GM12891 (cell line): ENCODE results near the gene PTPRN2.
"Not testable (repeated sequence)": the region's sequence is repeated elsewhere in the genome, so short reads cannot be mapped to it uniquely, and the experiment has no call there.

Experiments used
- DNase-seq: peaks from one replicate; pipeline ENCODE4 v3.0.0; 2011; ENCODE audit warnings: low spot score; ENCODE audit not compliant: insufficient read length
- FAIRE-seq: peaks from 2 replicates; lab custom pipeline; 2011; peaks lifted over from hg19 to GRCh38; lab: Jason Lieb, UNC
- PAX5 ChIP-seq: IDR thresholded peaks from 2 replicates; pipeline ENCODE4 v1.6.1; 2011; ENCODE audit warnings: low read length, moderate library complexity, mild to moderate bottlenecking; ENCODE audit not compliant: insufficient read depth, severe bottlenecking
- POLR2A ChIP-seq: IDR thresholded peaks from 2 replicates; pipeline ENCODE4 v1.6.1; 2011; ENCODE audit warnings: low read depth, low read length, control low read depth
- POLR2AphosphoS5 ChIP-seq: IDR thresholded peaks from 2 replicates; pipeline ENCODE4 v1.6.1; 2011; ENCODE audit warnings: low read depth, low read length, control low read depth
- POU2F2 ChIP-seq: IDR thresholded peaks from 2 replicates; pipeline ENCODE4 v1.6.1; 2011; ENCODE audit warnings: low read depth, mild to moderate bottlenecking, control low read depth, low read length, moderate library complexity
- SPI1 ChIP-seq: IDR thresholded peaks from 2 replicates; pipeline ENCODE4 v1.6.1; 2011; ENCODE audit warnings: low read depth, low read length, control low read depth
- TAF1 ChIP-seq: IDR thresholded peaks from 2 replicates; pipeline ENCODE4 v1.6.1; 2011; ENCODE audit warnings: low read depth, low read length, control low read depth

PTPRN2 gene

DNA sequence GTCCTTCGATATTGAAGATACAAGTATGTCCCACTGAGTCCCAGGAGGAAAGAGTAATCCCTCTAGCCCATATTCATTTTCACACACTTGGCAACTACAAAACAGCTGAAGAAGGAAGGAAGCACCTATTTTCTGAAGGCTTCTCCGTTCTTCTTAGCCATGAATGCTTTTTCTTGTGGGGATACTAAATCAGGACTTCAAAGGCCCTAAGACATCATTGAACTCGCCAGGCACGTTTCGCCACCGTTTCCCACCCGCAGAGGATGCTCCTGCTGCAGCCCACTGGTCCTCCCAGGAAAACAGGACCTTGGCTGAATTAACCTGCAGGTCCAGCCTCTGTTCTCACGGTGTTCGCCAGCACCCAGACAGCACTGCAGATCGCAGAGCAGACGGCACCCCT lies 689.4 kb downstream of the PTPRN2 start:
- TF ChIP-seq POU2F2: no peak
- TF ChIP-seq POLR2A: no peak
- TF ChIP-seq POLR2AphosphoS5: no peak
- TF ChIP-seq PAX5: no peak
- TF ChIP-seq SPI1: no peak
- no peak for TF ChIP-seq TAF1
- DNase-seq (no peak), FAIRE-seq (no peak)

DNA sequence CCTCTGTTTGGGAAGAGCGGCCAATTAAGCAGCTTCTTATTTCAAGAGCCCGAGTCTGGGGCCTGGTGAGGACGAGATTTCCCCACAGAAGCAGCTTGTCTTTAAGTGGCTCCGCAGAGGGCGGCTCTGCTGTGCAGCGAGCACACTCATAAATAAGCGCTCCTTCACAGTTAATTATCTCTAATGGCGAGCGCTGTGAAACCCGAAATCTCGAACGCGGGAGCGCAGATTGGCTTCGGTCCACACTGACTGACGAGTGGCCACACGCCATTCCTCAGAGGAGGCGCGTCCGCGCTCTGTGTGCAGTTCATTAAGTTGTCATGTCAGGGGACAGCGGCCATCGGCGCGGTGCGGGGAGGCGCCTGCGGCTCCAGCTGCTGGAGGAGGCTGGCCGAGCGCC lies 689.9 kb downstream of the PTPRN2 start:
- no peak for FAIRE-seq
- TF ChIP-seq SPI1: no peak
- no peak for TF ChIP-seq POU2F2
- no peak for TF ChIP-seq POLR2AphosphoS5
- no peak for TF ChIP-seq TAF1
- TF ChIP-seq POLR2A: no peak
- TF ChIP-seq PAX5: no peak
- no peak for DNase-seq

DNA sequence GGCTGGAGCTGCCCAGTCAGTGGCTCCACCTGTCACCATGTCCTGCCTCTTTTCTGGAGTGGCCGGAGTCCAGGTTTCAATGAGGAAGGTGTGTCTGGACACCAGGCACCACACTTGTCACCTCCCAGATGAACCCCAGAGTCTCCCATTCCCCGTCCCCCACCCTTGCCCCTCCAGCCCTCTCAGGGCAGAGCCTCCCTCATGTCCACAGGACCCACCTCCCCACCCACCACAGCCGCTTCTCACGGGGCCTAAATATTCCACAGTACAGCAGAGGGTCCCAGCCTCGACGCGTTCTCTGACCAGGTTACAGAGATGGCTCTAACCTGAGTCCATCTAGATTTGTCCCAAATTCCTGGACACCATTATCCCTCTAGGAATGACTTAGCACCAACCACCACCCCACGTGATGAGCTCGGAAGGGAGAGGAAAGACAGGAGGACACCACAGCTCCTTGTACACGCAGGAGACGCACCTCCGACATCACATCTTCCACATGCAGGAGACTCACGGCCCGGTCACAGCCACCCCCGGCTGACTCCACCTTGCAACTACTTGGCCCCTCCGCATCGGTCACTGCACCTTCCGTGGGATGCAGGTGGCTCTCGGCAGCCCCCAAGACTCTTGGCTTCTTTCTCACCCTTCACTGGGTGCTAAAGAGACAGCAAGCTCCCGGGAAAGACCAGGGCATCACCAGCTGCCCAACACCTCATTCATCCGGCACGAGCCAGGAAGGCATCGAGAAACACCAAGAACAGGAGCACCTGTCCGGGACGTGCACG lies 690.7 kb downstream of the PTPRN2 start:
- no peak for DNase-seq
- TF ChIP-seq PAX5: no peak
- TF ChIP-seq TAF1: no peak
- TF ChIP-seq POLR2A: no peak
- TF ChIP-seq POU2F2: no peak
- no peak for TF ChIP-seq SPI1
- no peak for TF ChIP-seq POLR2AphosphoS5
- no peak for FAIRE-seq

DNA sequence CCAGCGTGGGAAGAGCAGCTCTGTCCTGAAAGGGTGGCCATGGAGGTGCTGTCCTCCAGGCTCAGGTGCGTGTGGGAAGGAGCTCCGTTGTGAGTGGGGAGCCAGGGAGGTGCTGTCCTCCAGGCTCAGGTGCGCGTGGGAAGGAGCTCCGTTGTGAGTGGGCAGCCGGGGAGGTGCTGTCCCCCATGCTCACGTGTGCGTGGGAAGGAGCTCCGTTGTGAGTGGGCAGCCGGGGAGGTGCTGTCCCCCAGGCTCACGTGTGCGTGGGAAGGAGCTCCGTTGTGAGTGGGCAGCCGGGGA lies 691.3 kb downstream of the PTPRN2 start:
- not testable (repeated sequence) for DNase-seq, FAIRE-seq

DNA sequence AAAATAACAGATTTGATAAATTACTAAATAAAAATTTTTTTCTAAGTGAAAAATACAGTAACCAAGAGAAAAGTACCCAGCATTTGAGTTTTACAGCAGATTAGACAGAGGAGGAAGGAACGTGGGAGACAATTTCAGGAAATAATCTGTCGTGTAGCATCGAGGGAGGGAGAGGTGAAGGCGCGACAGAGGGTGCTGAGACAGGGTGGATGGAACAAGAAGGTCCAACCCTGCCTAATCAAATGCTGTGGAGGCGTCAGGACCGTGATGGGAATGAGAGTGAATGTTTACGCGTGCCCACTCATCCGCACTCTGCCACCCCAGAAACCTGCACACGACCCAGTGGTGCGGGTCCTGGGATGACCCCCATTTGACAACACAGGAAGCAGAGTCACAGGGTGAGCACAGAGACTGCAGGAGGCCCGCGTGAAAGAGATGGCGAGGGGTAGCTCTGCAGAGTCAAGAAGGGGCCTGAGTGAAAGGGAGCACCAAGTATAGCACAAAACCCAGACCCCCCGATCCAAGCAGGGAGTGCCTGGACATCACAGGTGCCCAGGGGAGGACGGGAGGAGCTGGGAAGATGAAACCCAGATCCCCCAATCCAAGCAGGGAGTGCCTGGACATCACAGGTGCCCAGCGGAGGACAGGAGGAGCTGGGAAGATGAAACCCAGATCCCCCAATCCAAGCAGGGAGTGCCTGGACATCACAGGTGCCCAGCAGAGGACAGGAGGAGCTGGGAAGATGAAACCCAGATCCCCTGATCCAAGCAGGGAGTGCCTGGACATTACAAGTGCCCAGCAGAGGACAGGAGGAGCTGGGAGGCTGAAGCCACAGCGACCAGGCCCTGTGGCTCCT lies 691.9 kb downstream of the PTPRN2 start:
- FAIRE-seq (no peak), DNase-seq (no peak)
- no peak for TF ChIP-seq TAF1
- no peak for TF ChIP-seq POU2F2

DNA sequence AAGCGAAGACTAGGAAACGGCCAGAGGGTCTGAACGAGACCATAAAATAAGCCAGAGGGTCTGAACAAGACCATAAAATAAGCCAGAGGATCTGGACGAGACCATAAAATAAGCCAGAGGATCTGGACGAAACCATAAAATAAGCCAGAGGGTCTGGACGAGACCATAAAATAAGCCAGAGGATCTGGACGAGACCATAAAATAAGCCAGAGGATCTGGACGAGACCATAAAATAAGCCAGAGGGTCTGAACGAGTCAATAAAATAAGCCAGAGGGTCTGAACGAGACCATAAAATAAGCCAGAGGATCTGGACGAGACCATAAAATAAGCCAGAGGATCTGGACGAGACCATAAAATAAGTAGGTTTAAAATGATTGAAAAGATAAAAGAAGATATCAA lies 692.5 kb downstream of the PTPRN2 start:
- FAIRE-seq, DNase-seq: not testable (repeated sequence)

DNA sequence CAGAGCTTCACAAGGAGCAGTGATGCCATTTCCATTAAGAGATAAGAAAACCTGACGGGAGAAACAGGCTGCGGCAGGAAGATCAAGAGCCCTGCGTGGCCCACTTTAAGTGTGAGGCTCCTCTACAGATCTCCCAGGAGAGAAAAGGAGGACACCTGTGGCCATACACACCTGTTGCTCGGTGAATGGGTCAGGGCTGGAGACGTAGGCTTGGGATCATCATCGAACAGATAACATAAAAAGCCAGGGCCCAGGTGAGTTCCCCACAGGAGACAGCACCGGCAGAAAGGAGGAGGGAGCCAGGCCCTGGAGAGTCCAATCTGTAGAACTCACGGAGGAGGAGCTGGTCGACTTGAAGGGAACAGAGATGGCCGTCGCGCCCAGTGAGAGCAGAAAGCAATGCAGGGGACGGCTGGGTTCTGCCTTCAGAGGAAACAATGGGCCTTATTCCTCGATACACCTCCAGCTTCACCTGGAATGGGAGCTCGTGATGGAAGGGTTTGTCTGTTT lies 694.0 kb downstream of the PTPRN2 start:
- FAIRE-seq (no peak), DNase-seq (no peak)
- TF ChIP-seq TAF1 (no peak), POLR2A (no peak), POLR2AphosphoS5 (no peak), POU2F2 (no peak), SPI1 (no peak), PAX5 (no peak)

DNA sequence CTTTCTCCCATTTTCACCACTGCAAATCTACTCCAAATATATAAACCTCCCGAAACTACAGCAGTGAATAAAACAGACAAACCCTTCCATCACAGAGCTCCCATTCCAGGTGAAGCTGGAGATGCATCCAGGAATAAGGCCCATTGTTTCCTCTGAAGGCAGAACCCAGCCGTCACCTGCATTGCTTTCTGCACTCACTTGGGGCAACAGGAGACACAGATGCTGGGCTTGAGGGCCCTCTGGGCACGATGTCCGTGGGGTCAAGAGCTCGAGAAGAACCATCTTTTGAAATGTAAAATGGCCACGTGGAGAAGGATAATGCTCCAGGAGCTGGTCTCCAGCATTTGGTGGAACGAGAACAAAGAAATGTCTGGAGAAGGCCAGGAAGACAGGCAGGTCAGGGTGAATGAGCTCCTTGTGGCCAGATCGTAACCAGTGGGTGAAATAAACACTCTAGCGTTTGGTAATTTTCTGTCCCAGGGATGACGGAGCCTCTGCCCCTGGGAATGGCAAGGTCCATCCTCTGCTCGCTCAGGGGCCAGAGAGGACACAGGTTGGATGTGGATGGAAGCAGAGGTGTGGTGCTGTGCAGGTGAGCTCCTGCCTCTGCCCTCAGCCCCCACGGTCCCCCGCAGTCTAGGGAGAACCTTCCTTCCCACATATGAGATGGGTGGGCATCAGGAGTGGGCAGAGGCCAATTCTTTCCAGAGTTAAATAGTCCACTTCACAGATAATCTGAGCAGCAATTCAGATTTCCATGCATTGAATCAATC lies 694.7 kb downstream of the PTPRN2 start:
- FAIRE-seq: no peak
- TF ChIP-seq TAF1 (no peak), POLR2A (no peak), POU2F2 (no peak), PAX5 (no peak), SPI1 (no peak), POLR2AphosphoS5 (no peak)
- no peak for DNase-seq

DNA sequence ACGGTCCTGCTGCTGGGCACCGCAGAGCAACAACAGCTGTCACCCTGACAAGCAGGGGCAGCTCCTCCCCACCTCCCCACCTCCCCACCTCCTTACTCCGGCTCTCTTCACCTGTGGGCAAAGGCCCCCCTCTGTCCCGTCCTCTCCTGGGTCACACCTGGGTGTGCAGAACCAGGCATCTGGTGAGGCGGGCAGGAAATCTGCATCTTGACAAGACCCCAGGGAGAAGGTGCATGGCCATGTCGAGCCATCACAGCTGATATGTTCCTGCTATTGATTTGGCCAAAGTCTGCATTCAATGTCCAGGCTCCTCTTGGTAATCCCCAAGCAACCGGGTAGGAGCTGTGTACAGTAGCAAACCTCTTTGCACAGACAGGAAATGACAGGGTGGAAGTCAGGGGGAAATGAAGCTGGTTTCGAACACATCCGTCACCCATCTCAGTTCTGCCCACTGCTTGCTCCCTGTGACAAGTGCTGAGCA lies 696.7 kb downstream of the PTPRN2 start:
- TF ChIP-seq PAX5 (no peak), TAF1 (no peak), POU2F2 (no peak), POLR2AphosphoS5 (no peak), SPI1 (no peak), POLR2A (no peak)
- FAIRE-seq (no peak), DNase-seq (no peak)

DNA sequence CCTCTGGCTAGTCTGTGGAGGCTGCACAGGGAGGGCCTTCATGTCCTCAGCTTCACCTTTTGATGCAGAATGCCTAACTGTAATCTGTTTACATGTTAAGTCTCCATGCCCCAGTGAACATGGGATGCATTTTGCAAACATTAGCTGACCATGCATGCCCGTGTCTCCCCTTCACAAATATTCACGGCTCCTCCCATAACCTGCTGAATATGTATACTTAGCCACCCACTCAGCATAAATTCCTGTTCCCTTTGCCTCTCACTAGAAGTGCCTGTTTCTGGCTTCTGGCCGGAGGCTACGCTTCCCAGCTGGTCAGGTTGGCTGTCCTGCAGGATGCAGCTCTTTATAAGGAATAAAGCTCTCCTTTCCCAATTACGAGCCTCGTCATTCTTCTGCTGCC lies 698.1 kb downstream of the PTPRN2 start:
- DNase-seq (no peak), FAIRE-seq (no peak)
- no peak for TF ChIP-seq TAF1
- no peak for TF ChIP-seq POU2F2
- no peak for TF ChIP-seq POLR2AphosphoS5
- TF ChIP-seq POLR2A: no peak
- TF ChIP-seq SPI1: no peak
- no peak for TF ChIP-seq PAX5
